ENCODE measurements around the gene ARF5.

ARF5 gene

GRCh38 chr7:127589896-127590295 lies 1.7 kb downstream of the ARF5 start:
- DNase-seq = no peak

- DNase-seq = no peak
Measured at GRCh38 chr7:127591189-127591588, 3.0 kb downstream of the ARF5 start.

- no peak for DNase-seq
Measured at GRCh38 chr7:127591591-127591990, 3.4 kb downstream of the ARF5 start.

GRCh38 chr7:127592550-127592949 lies 4.3 kb downstream of the ARF5 start:
- DNase-seq = no peak

GRCh38 chr7:127594490-127594889 lies 6.3 kb downstream of the ARF5 start:
- no peak for DNase-seq

GRCh38 chr7:127595737-127596136 lies 7.5 kb downstream of the ARF5 start:
- no peak for DNase-seq

GRCh38 chr7:127598318-127598717 lies 10.1 kb downstream of the ARF5 start:
- DNase-seq = no peak

GRCh38 chr7:127600885-127601284 lies 12.7 kb downstream of the ARF5 start:
- DNase-seq = no peak

GRCh38 chr7:127608446-127608845 lies 20.2 kb downstream of the ARF5 start:
- no peak for DNase-seq

- no peak for DNase-seq
Measured at GRCh38 chr7:127609297-127609696, 21.1 kb downstream of the ARF5 start.

GRCh38 chr7:127612263-127612662 lies 24.1 kb downstream of the ARF5 start:
- no peak for DNase-seq

GRCh38 chr7:127616724-127617123 lies 28.5 kb downstream of the ARF5 start:
- DNase-seq = no peak

GRCh38 chr7:127618042-127618441 lies 29.8 kb downstream of the ARF5 start, which contains the start of gene PAX4:
PAX4 (minus strand) TSS chr7:127618142; CDS start chr7:127615928, 2,214 bp downstream.
- no peak for DNase-seq

GRCh38 chr7:127618775-127619174 lies 30.6 kb downstream of the ARF5 start:
- DNase-seq = no peak

- no peak for DNase-seq
Measured at GRCh38 chr7:127619681-127620405, 31.6 kb downstream of the ARF5 start.

- no peak for DNase-seq
Measured at GRCh38 chr7:127620406-127621233, 32.4 kb downstream of the ARF5 start.

- DNase-seq = no peak
Measured at GRCh38 chr7:127625331-127625730, 37.1 kb downstream of the ARF5 start.

- no peak for DNase-seq
Measured at GRCh38 chr7:127628445-127628844, 40.2 kb downstream of the ARF5 start.

GRCh38 chr7:127629268-127629854 lies 41.1 kb downstream of the ARF5 start:
- DNase-seq = no peak

GRCh38 chr7:127632276-127632910 lies 44.2 kb downstream of the ARF5 start:
- DNase-seq = no peak

- DNase-seq = no peak
Measured at GRCh38 chr7:127635659-127636285, 47.6 kb downstream of the ARF5 start.

GRCh38 chr7:127638197-127638596 lies 50.0 kb downstream of the ARF5 start:
- no peak for DNase-seq
